NCI-H526 treated with DMSO at 0.1 percent for 48 hours (cell line): ENCODE results near the gene GNAZ.

Experiments used
- DNase-seq: peaks from one replicate; lab custom pipeline; 2025; lab: John Stamatoyannopoulos, UW

Gene GNAZ

GRCh38 chr22:23077627-23078461, 7.5 kb downstream of the GNAZ start:
- no peak for DNase-seq

DNA sequence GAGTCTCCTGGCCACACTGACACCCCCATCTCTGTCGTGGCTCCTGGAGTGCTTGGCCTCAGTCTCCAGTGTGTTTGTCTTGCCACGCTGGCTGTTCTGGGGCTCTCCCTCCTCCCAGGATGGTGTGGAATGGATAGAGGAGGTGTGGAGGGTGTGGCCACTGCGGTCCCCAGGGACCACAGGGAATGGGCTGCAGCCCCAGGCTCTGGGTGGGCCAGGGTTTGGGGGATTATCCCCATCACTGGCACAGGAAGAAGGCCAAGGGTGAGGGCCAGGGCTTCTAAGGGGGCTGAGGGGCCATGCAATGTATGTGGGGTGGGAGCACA, 8.1 kb downstream of the GNAZ start:
- no peak for DNase-seq

DNA sequence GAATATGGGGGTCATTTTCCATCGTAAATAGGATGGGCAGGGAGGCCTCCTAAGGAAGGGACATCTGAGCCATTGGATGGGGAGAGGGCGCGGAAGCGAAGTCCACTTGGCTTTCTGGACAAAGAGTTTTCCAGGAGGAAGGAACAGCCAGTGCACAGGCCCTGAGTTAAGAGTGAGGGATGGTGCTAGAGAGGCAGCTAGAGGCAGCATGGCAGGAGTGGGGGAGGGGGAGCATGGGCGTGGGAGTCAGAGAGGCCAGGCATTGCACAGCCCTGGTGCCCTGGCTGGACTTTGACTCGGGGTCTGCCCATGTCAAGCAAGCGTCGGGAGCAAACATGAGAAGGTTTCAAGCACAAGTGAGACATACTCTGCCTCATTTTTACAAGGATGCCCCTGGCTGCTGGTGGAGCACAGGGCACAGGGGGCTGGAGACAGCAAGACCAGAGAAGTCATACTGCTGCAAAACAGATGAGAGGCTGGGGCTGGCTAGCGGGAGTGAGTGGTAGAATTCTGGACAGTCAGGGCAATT, 9.0 kb downstream of the GNAZ start:
- DNase-seq = no peak

DNA sequence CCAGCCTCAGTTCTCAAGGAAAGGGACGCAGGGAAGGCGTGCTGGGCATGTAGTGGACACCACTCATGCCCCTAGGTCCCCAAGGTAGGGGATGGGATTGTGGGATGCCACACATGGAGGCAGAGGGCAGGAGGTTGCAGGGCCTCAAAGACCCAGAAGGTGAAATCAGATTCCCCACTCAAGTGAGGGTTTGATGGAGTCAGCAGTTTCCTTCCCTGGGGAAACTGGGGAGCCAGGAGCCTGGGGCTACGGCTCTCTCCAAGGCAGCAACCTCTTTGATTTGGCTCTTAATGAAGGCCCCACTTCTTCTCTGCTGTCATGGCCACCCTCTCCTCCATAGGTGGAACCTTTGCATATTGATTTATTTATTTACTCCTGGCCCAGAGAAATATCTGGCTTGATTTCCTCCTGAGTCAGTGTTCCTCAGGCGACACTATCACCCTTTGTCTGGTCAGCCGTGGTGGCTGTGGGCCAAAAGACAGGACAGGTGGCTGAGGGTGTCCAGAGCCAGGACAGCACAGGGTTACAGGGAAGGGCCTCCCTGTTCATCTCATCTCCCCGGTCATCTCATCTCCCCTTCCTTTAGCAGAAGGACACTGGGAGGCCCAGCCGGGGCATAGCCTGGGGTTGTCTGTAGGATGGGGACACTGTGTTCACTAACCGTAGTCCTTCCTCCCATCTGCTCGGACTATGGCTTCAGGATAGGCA, 9.6 kb downstream of the GNAZ start:
- DNase-seq = no peak

DNA sequence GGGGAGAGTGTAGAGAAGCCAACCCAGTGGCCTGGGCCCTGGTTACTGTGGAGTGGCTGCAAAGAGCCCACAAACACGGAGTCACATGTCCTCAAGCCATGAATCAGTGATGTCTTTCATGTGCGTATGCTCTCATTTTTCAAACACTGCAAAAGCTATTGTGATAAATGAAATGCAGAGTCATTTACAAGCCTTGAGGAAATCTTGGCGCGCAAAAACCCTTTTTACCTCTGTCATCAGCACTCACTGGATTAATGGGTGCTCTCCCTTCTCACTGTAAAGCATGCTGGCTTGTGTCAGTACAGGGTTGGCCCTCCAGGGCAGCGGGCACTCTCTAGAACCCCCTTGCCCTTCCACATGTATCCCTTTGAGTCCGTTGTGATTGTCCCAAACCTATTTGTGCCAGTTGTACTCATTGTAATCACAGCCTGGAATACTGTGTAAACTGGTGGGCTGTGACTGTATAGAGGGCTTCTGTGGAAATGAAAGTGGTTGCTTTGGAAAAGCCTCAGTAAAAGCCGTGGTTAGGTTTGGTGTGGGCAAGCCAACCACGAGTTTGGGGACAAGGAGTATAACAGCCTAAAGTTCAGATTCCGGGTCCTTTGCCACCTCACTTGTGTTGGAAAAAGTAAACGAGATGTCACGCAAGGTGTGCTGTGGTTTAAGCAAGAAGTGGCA, 10.4 kb downstream of the GNAZ start:
- no peak for DNase-seq

- DNase-seq = no peak
These were observed 12.4 kb downstream of the GNAZ start for GRCh38 chr22:23082534-23083314.

DNA sequence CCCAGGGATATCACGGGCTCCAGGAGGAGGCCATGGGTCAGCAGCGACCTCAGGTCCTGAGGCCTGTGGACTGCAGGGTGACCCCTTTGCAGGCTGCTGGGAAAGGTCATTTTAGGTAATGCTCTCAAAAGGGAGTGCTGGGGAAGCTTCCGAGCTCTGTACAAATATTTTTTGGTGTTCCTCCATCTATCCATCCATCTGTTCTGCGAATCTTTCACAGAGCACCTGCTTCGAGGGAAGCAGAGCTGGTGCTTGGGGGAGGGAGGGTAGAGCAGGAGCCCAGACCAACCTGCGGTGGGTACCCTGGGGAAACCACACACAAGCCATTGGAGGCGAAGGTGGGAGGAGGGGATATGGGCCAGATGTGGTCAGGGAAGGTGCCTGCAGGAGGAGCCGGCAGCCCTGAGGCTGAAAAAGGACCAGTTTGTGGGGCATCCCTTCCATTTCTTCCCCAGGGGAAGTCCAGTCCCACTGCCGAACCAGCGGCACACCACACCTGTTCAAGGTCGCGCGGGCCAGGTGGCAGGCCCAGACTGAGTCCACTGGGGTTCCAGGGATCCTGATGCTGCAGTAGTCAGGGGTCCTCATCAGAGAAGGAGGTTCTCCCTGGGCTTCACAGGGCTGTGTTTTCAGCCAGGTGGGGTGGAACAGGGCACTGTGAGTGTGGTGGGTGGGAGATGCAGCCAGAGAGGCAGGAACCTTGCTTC, 13.1 kb downstream of the GNAZ start:
- DNase-seq = no peak

DNA sequence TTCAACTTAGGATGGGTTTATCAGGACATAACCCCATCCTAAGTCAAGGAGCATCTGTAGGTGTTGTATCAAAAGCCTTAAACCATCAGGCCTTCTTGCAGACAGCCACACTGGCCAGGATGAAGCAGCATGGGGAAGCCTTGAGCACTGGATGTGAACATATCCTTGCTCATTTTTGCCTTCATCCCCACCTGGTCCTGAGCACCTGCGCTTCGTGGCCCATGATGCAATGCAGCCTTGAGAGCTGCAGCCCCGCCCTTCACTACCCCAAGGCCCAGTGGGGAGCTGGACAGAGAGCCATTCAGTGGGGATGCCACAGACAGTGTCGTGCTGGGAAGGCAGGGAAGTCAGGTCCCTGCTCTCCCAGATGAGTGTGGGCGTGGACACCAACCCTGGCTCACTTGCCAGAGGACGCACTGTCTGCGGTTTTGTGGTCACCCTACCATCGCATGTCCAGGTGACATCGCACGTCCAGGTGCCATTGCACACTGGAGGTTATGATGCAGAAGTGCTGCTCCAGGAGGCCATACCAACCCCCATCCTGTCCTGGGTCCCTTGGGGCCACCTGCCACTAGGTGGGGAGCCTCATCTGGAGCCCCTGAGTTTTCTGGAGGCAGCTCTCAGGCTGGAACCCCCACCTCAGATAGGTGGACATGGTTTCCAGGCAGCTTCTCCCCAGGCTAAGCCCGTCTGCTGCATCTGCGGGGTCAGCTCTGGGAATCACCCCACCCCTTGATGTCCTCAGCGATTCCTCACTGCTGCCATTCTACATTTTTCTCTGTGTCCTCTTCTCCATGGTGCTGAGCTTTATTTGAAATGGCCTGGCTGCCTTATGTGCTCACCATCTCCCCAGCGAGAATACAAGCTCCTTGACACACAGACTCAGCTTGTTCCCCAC, 14.4 kb downstream of the GNAZ start:
- no peak for DNase-seq

GRCh38 chr22:23085351-23085671, 15.0 kb downstream of the GNAZ start:
- no peak for DNase-seq

GRCh38 chr22:23085785-23086184, 15.5 kb downstream of the GNAZ start:
- DNase-seq = no peak

GRCh38 chr22:23086263-23086662, 15.9 kb downstream of the GNAZ start:
- DNase-seq = no peak

DNA sequence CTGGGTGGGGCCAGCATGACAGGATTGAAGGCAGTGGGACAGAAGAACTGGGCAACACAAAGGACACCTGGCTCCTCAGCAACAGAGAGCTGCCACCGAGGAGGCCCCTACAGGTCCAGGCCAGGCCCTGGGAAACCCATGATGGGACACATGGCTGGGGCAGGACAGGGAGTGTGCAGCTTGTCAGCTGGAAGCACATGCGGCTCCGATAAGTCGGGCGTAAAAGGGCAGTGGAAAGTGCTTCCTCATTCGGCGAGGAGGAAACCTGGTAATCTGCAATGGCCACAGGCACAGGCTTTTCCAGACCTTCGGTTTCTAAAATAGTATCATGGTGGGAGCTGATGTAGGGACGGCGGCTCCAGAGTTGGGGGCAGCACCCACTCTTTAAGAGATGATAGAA, 16.5 kb downstream of the GNAZ start:
- DNase-seq = no peak

DNA sequence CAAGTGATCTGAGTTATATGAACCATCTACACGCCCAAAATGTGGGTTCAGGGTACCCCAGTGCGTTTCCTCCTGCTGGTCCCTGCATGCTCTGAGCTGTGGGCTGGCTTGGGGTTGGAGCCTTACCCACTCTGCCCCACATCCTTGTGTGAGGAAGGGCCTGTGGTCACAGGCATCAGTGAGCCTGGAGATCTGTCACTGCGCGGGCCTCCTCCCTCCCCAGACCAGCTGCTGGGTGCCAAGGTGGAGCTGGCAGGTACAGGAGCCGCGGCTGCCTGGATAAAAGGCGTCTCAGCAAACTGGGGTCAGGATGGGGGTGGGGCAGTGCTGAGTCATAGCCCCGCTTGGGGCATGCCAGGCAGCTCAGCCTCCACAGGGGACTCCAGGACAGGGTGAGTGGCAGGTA, 17.9 kb downstream of the GNAZ start:
- DNase-seq = no peak

GRCh38 chr22:23089010-23089409, 18.7 kb downstream of the GNAZ start:
- DNase-seq = no peak

DNA sequence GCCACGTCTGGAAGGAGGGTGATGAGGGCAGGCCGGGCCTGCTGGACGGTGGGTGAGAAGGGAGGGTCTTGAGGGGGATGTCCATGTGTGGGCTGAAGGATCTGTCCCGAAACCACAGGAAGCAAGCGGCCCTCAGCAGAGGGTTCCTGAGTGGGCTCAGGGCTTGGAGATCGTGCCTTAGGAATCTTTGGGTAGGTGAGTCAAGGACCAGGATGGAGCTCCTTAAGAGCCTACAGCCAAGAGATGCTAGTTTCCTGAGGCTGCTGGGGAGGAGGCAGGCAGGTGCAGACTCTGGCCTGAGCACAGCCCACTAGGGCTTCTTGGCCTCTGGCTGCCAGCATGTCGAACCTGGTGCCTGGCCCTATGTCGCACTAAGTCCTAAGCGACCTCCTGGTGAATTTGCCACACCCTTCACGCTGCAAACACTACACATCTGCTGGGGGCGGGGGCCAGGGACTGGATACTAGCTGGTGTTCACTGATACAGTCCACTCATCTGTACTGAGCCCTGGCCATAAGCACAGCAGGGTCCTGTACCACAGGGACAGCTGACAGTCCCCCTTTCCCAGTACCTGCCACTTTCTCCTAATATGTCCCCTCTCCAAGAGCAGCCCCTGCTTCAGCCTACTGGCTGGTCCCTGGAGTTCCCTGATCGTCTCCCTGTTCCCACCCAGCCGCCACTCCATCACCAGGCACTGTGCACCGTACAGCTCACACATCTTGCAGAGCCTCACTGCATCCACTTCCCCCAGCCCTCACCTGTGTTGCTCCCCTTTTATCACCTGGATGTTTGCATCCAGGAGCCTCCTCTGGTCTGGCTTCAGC, 19.5 kb downstream of the GNAZ start:
- DNase-seq = no peak

- no peak for DNase-seq
These were observed 20.1 kb downstream of the GNAZ start for GRCh38 chr22:23090457-23090835.

GRCh38 chr22:23091760-23092159, 21.4 kb downstream of the GNAZ start:
- no peak for DNase-seq

DNA sequence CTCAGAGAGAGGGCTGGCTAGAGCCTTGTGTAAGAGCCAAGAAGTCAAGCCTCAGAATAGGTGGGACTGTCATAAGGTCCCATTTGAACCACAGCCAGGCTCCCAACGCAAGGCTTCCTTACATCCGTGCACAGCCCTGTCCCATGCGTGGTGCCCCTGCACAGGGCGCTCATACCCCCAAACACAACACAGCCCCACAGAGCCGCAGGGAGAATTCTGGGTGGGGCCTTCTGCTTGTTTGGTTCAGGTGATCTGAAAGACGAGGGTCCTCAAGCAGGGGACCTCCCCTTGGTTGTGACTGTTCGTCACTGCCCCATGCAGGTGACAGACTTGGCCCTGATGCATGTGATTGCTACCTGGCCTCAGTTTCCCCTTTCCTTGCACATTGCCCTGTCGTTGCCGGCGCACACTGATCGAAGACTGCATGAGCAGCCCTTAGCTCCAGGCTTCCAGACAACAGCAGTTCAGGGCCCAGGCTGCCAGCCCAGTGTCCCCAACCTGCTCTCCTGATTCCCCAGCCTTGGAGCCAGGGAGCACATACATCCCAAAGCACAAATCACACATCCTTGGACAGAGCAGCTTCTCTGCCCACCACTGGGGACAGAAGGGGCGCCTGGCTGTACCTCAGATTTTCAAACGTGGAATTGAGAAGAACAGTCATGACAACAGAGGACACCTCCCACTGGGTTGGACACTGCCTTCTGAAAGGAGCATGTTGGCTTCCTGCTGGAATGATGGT, 22.1 kb downstream of the GNAZ start:
- DNase-seq = no peak
